SK-N-SH (cell line): ENCODE measurements around the gene TTC21A. TPM values are rescaled to one million over a fixed set of nuclear protein-coding genes. Genes with fewer than 3 reads are reported as not detected.

Source experiments
- CTCF ChIA-PET: fragments of 300-600, 350-600 bp; formaldehyde crosslinking; extraction: SDS; loops from one replicate; lab custom pipeline; 2021; lab: Yijun Ruan, JAX
- POLR2A ChIA-PET: fragments of 350-600 bp; sonication (Branson Sonifier 250); formaldehyde crosslinking; extraction: SDS; loops from one replicate; lab custom pipeline; 2020; ENCODE audit warnings: antibody characterized with exemption, inconsistent platforms; lab: Yijun Ruan, JAX
- DNase-seq: peaks from one replicate; pipeline ENCODE4 v3.0.0; 2012
- H2AFZ ChIP-seq: fragments of 200-600 bp; sonication (generic); 2 replicates; pipeline ENCODE4 v1.8.1; 2016; ENCODE audit warnings: antibody characterized with exemption, mild to moderate bottlenecking, low read depth
- H3F3A ChIP-seq: fragments of 200-600 bp; sonication (generic); replicated peaks from 2 replicates; pipeline ENCODE3; 2016; ENCODE audit warnings: antibody characterized with exemption, mild to moderate bottlenecking; ENCODE audit not compliant: insufficient read depth
- H3K27ac ChIP-seq, 2 experiments: fragments of 200-500 bp in 1 of 2; fragments of 200-600 bp in 1 of 2; sonication (Bioruptor generic) in 1 of 2; sonication (generic), shearing (Covaris generic) in 1 of 2; 2 replicates each; pipeline versions ENCODE4 v1.5.1 to v1.6.1; 2014 to 2016; ENCODE audit warnings: low read depth in 2 of 2, inconsistent platforms in 1 of 2, low read length in 1 of 2, mild to moderate bottlenecking in 1 of 2, mixed read lengths in 1 of 2
- H3K27me3 ChIP-seq: fragments of 200-600 bp; sonication (generic), shearing (Covaris generic); 2 replicates; pipeline ENCODE4 v1.6.1; 2016; ENCODE audit warnings: mixed run types; ENCODE audit not compliant: insufficient read depth
- H3K36me3 ChIP-seq, 2 experiments: fragments of 200-500 bp in 1 of 2; fragments of 200-600 bp in 1 of 2; sonication (Bioruptor generic) in 1 of 2; sonication (generic) in 1 of 2; replicated peaks in 1 of 2; 2 replicates each; pipeline versions ENCODE3 to v1.5.1; 2014 to 2016; ENCODE audit warnings: low read length in 1 of 2, mild to moderate bottlenecking in 1 of 2; ENCODE audit not compliant: insufficient read depth in 2 of 2, control insufficient read depth in 1 of 2
- H3K4me1 ChIP-seq, 2 experiments: fragments of 200-500 bp in 1 of 2; fragments of 200-600 bp in 1 of 2; sonication (Bioruptor generic) in 1 of 2; sonication (generic), shearing (Covaris generic) in 1 of 2; 2 replicates each; pipeline versions ENCODE4 v1.5.1 to v1.6.1; 2014 to 2016; ENCODE audit warnings: low read depth in 1 of 2, low read length in 1 of 2, mixed run types in 1 of 2; ENCODE audit not compliant: insufficient read depth in 2 of 2, control insufficient read depth in 1 of 2
- H3K4me2 ChIP-seq: fragments of 200-600 bp; sonication (generic), shearing (Covaris generic); 2 replicates; pipeline ENCODE4 v1.6.1; 2017; ENCODE audit warnings: mixed run types
- H3K4me3 ChIP-seq, 2 experiments: fragments of 200-500 bp in 1 of 2; fragments of 200-600 bp in 1 of 2; sonication (Bioruptor generic) in 1 of 2; sonication (generic), shearing (Covaris generic) in 1 of 2; 2 replicates each; pipeline versions ENCODE4 v1.5.1 to v1.8.1; 2014 to 2016; ENCODE audit warnings: low read depth in 2 of 2, inconsistent platforms in 1 of 2, low read length in 1 of 2, mild to moderate bottlenecking in 1 of 2, mixed read lengths in 1 of 2, moderate library complexity in 1 of 2
- H3K79me2 ChIP-seq: fragments of 200-600 bp; sonication (generic); 2 replicates; pipeline ENCODE4 v1.8.1; 2017; ENCODE audit warnings: mild to moderate bottlenecking; ENCODE audit not compliant: insufficient read depth
- H3K9ac ChIP-seq: fragments of 200-600 bp; sonication (generic); 2 replicates; pipeline ENCODE4 v1.6.1; 2017; ENCODE audit warnings: mixed run types
- H3K9me2 ChIP-seq: fragments of 200-600 bp; sonication (generic); 2 replicates; pipeline ENCODE4 v1.6.1; 2017; ENCODE audit warnings: mixed run types
- H3K9me3 ChIP-seq: fragments of 200-600 bp; sonication (generic); 2 replicates; pipeline ENCODE4 v1.6.1; 2017; ENCODE audit warnings: mixed run types, mild to moderate bottlenecking, moderate library complexity
- H4K20me1 ChIP-seq: fragments of 200-600 bp; sonication (generic); 2 replicates; pipeline ENCODE4 v1.6.1; 2017; ENCODE audit warnings: mild to moderate bottlenecking, mixed run types; ENCODE audit not compliant: insufficient read depth
- EP300 ChIP-seq, 2 experiments: IDR thresholded peaks; 2 replicates each; pipeline versions ENCODE4 v1.4.0 to v1.6.1; 2012; ENCODE audit warnings: borderline replicate concordance in 1 of 2, low read depth in 1 of 2, low read length in 1 of 2
- EZH2phosphoT487 ChIP-seq: fragments of 200-600 bp; sonication (generic); IDR thresholded peaks from 2 replicates; pipeline ENCODE4 v1.6.1; 2017; ENCODE audit warnings: low read depth, mixed run types, mild to moderate bottlenecking, antibody characterized with exemption, moderate library complexity, borderline replicate concordance
- FOXM1 ChIP-seq: IDR thresholded peaks from 2 replicates; pipeline ENCODE4 v1.4.0; 2012; ENCODE audit warnings: low read depth, mild to moderate bottlenecking
- GABPA ChIP-seq: IDR thresholded peaks from 2 replicates; pipeline ENCODE4 v1.4.0; 2012; ENCODE audit warnings: low read depth, mild to moderate bottlenecking
- GATA2 ChIP-seq: sonication (generic); formaldehyde crosslinking; IDR thresholded peaks from 2 replicates; pipeline ENCODE4 v1.5.0; 2020; ENCODE audit warnings: mild to moderate bottlenecking, missing genetic modification reagents
- POLR2AphosphoS5 ChIP-seq: IDR thresholded peaks from 2 replicates; pipeline ENCODE4 v1.6.1; 2012; ENCODE audit warnings: low read depth, low read length
- RAD21 ChIP-seq: IDR thresholded peaks from 2 replicates; pipeline ENCODE4 v1.6.1; 2012; ENCODE audit warnings: mild to moderate bottlenecking, low read length
- RCOR1 ChIP-seq: fragments of 150-350 bp; IDR thresholded peaks from 2 replicates; pipeline ENCODE4 v1.6.1; 2017; ENCODE audit warnings: antibody characterized with exemption, low read length
- RFX5 ChIP-seq: IDR thresholded peaks from 2 replicates; pipeline ENCODE4 v1.6.1; 2012; ENCODE audit warnings: mild to moderate bottlenecking, improper control_type of control experiment, low read length
- RXRA ChIP-seq: IDR thresholded peaks from 2 replicates; pipeline ENCODE4 v1.4.0; 2012; ENCODE audit warnings: low read depth, mild to moderate bottlenecking, borderline replicate concordance
- YY1 ChIP-seq: IDR thresholded peaks from 2 replicates; pipeline ENCODE4 v1.4.0; 2012; ENCODE audit warnings: low read depth, mild to moderate bottlenecking
- WGBS: methylation state at CpG from one replicate; pipeline ENCODE4 v1.1.6; 2017; ENCODE audit warnings: low lambda C conversion rate; 5-methylcytosine and 5-hydroxymethylcytosine counted together
- polyA plus RNA-seq, 3 experiments: library from polyadenylated mRNA; depleted of rRNA; stranded (reverse); fragments of >200 nt; gene quantifications; 2 replicates each; pipeline ENCODE4 v1.2.3, GENCODE V29; 2012
- TF ChIP-seq, protein P1 (sequence below): IDR thresholded peaks from 2 replicates; pipeline ENCODE4; 2012
- TF ChIP-seq, protein P2 (sequence below): fragments of 150-350 bp; IDR thresholded peaks from 2 replicates; pipeline ENCODE4 v1.6.1; 2017; ENCODE audit warnings: antibody characterized with exemption, low read length, low read depth, borderline replicate concordance
- TF ChIP-seq, protein P3 (sequence below): IDR thresholded peaks from 2 replicates; pipeline ENCODE4 v1.4.0; 2012; ENCODE audit warnings: low read depth, borderline replicate concordance
- TF ChIP-seq, protein P4 (sequence below): IDR thresholded peaks from 2 replicates; pipeline ENCODE4 v1.6.1; 2012; ENCODE audit warnings: mild to moderate bottlenecking, low read depth, low read length, moderate library complexity
- TF ChIP-seq, protein P5 (sequence below): fragments of 200-600 bp; sonication (generic); IDR thresholded peaks from 2 replicates; pipeline ENCODE4 v1.6.1; 2017; ENCODE audit warnings: antibody characterized with exemption, mild to moderate bottlenecking, moderate library complexity

TTC21A gene
- polyA plus RNA-seq, 1 of the 3 experiments (the other 2 are of a cell fraction) = 3.9 TPM

DNA sequence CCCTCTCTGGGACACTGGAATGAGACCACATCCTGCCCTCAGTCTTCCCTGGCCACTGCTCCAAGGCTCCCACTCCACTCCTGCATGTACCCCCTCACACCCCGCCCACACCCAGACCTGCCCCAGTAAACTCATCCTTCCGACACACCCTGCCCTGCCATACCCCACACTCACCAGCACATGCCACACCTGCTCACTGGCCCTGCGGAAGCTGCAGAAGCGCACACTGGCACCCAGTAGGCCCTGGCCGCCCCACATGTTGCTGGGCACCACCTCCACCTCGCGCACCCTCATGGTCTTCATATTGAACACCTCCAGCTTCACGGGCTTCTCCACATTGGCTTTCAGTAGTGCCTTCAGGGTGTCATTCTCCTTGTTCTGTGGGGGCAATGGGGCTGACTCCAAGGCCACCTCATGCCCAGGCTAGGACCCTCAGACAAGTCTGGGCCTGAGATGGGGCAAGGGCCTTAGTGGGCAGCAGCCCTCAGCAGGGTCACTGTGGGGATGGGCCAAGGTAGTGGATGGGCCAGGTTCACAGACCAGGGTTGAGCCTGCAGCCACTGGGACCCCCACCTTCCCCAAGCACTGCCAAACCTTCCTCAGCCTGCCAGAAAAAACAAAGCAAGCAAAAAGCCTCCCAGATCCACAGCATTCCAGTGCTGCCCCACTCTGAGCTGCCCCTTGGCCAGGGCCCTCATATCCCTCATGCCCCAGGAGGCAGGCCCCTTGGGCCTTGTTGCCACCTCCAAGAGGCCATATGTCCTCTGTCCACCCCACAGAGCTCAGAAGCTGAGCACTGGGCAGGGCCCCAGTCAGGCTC lies 4.8 kb upstream of the TTC21A start:
- H2AFZ ChIP-seq = no peak overlapping the region
- ChIA-PET POLR2A (no interaction called here), CTCF (interaction anchor here (2.0 to 2.4 kb wide), 2 partner anchors 185 kb away, joined by 6 to 20 read pairs; no protein-coding TSS in a partner anchor)
- H3K4me2 ChIP-seq = no peak overlapping the region
- H3F3A ChIP-seq = peaks cover 6% of the 10 kb centered on the region
- no peak overlapping the region for H3K9ac ChIP-seq
- no peak overlapping the region for H3K27ac ChIP-seq
- H3K27me3 ChIP-seq = no peaks in the 10 kb centered on the region
- no peak for DNase-seq
- WGBS = 96% methylated on average over 8 of the region's 8 CpGs
- peaks cover 50% of the 10 kb centered on the region for H4K20me1 ChIP-seq
- peaks cover 54% of the 10 kb centered on the region for H3K79me2 ChIP-seq
- H3K36me3 ChIP-seq = peaks cover 7 to 36% of the 10 kb centered on the region in 2 experiments
- H3K4me1 ChIP-seq = peaks cover 4 to 22% of the 10 kb centered on the region in 2 experiments; a peak in 2 of 4 replicates
- no peak overlapping the region for H3K4me3 ChIP-seq
- no peaks in the 10 kb centered on the region for H3K9me3 ChIP-seq
- H3K9me2 ChIP-seq = no peaks in the 10 kb centered on the region
- TF ChIP-seq, protein P1, sequence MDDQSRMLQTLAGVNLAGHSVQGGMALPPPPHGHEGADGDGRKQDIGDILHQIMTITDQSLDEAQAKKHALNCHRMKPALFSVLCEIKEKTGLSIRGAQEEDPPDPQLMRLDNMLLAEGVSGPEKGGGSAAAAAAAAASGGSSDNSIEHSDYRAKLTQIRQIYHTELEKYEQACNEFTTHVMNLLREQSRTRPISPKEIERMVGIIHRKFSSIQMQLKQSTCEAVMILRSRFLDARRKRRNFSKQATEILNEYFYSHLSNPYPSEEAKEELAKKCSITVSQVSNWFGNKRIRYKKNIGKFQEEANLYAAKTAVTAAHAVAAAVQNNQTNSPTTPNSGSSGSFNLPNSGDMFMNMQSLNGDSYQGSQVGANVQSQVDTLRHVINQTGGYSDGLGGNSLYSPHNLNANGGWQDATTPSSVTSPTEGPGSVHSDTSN = no peak
- no peak for TF ChIP-seq RAD21
- TF ChIP-seq, protein P2, sequence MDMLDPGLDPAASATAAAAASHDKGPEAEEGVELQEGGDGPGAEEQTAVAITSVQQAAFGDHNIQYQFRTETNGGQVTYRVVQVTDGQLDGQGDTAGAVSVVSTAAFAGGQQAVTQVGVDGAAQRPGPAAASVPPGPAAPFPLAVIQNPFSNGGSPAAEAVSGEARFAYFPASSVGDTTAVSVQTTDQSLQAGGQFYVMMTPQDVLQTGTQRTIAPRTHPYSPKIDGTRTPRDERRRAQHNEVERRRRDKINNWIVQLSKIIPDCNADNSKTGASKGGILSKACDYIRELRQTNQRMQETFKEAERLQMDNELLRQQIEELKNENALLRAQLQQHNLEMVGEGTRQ = no peak
- no peak for TF ChIP-seq EP300 (IDR thresholded peaks at IDR 0.05; ENCODE audit: borderline replicate concordance in 1 of 2, low read depth in 1 of 2, low read length in 1 of 2)
- no peak for TF ChIP-seq RXRA
- no peak for TF ChIP-seq POLR2AphosphoS5
- TF ChIP-seq RCOR1 = no peak
- no peak for TF ChIP-seq GATA2 (CRISPR knock-in tag)
- no peak for TF ChIP-seq YY1
- TF ChIP-seq, protein P3, sequence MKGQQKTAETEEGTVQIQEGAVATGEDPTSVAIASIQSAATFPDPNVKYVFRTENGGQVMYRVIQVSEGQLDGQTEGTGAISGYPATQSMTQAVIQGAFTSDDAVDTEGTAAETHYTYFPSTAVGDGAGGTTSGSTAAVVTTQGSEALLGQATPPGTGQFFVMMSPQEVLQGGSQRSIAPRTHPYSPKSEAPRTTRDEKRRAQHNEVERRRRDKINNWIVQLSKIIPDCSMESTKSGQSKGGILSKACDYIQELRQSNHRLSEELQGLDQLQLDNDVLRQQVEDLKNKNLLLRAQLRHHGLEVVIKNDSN = no peak
- TF ChIP-seq GABPA = no peak
- TF ChIP-seq, protein P4, sequence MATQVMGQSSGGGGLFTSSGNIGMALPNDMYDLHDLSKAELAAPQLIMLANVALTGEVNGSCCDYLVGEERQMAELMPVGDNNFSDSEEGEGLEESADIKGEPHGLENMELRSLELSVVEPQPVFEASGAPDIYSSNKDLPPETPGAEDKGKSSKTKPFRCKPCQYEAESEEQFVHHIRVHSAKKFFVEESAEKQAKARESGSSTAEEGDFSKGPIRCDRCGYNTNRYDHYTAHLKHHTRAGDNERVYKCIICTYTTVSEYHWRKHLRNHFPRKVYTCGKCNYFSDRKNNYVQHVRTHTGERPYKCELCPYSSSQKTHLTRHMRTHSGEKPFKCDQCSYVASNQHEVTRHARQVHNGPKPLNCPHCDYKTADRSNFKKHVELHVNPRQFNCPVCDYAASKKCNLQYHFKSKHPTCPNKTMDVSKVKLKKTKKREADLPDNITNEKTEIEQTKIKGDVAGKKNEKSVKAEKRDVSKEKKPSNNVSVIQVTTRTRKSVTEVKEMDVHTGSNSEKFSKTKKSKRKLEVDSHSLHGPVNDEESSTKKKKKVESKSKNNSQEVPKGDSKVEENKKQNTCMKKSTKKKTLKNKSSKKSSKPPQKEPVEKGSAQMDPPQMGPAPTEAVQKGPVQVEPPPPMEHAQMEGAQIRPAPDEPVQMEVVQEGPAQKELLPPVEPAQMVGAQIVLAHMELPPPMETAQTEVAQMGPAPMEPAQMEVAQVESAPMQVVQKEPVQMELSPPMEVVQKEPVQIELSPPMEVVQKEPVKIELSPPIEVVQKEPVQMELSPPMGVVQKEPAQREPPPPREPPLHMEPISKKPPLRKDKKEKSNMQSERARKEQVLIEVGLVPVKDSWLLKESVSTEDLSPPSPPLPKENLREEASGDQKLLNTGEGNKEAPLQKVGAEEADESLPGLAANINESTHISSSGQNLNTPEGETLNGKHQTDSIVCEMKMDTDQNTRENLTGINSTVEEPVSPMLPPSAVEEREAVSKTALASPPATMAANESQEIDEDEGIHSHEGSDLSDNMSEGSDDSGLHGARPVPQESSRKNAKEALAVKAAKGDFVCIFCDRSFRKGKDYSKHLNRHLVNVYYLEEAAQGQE = no peak
- no peak for TF ChIP-seq EZH2phosphoT487
- no peak for TF ChIP-seq FOXM1
- TF ChIP-seq, protein P5, sequence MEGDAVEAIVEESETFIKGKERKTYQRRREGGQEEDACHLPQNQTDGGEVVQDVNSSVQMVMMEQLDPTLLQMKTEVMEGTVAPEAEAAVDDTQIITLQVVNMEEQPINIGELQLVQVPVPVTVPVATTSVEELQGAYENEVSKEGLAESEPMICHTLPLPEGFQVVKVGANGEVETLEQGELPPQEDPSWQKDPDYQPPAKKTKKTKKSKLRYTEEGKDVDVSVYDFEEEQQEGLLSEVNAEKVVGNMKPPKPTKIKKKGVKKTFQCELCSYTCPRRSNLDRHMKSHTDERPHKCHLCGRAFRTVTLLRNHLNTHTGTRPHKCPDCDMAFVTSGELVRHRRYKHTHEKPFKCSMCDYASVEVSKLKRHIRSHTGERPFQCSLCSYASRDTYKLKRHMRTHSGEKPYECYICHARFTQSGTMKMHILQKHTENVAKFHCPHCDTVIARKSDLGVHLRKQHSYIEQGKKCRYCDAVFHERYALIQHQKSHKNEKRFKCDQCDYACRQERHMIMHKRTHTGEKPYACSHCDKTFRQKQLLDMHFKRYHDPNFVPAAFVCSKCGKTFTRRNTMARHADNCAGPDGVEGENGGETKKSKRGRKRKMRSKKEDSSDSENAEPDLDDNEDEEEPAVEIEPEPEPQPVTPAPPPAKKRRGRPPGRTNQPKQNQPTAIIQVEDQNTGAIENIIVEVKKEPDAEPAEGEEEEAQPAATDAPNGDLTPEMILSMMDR = no peak
- no peak for TF ChIP-seq RFX5
- TF ChIP-seq, all 33 proteins: peak for 0
